SK-N-SH (cell line): ENCODE data around the gene PTPRA.

ENCODE experiments used
- MEF2A ChIP-seq: IDR thresholded peaks from 2 replicates; pipeline ENCODE4 v1.4.0; 2012; ENCODE audit warnings: low read depth, borderline replicate concordance
- RFX5 ChIP-seq: IDR thresholded peaks from 2 replicates; pipeline ENCODE4 v1.6.1; 2012; ENCODE audit warnings: mild to moderate bottlenecking, improper control_type of control experiment, low read length
- TF ChIP-seq, protein P1 (sequence below): fragments of 200-600 bp; sonication (generic); IDR thresholded peaks from 2 replicates; pipeline ENCODE4 v1.6.1; 2017; ENCODE audit warnings: antibody characterized with exemption, mild to moderate bottlenecking, moderate library complexity
- TF ChIP-seq, protein P2 (sequence below): IDR thresholded peaks from 2 replicates; pipeline ENCODE4 v1.4.0; 2012; ENCODE audit warnings: low read depth

GRCh38 chr20:3014662-3015061, 141.4 kb downstream of the PTPRA start:
- TF ChIP-seq, protein P1, sequence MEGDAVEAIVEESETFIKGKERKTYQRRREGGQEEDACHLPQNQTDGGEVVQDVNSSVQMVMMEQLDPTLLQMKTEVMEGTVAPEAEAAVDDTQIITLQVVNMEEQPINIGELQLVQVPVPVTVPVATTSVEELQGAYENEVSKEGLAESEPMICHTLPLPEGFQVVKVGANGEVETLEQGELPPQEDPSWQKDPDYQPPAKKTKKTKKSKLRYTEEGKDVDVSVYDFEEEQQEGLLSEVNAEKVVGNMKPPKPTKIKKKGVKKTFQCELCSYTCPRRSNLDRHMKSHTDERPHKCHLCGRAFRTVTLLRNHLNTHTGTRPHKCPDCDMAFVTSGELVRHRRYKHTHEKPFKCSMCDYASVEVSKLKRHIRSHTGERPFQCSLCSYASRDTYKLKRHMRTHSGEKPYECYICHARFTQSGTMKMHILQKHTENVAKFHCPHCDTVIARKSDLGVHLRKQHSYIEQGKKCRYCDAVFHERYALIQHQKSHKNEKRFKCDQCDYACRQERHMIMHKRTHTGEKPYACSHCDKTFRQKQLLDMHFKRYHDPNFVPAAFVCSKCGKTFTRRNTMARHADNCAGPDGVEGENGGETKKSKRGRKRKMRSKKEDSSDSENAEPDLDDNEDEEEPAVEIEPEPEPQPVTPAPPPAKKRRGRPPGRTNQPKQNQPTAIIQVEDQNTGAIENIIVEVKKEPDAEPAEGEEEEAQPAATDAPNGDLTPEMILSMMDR = no peak
- TF ChIP-seq RFX5 (no peak), MEF2A (no peak)
- TF ChIP-seq, protein P2, sequence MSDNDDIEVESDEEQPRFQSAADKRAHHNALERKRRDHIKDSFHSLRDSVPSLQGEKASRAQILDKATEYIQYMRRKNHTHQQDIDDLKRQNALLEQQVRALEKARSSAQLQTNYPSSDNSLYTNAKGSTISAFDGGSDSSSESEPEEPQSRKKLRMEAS = no peak
